NT2/D1 (cell line): ENCODE results near the gene HOXD4.

ENCODE experiments used
- SUZ12 ChIP-seq: IDR thresholded peaks from 2 replicates; pipeline ENCODE4 v1.6.1; 2011; ENCODE audit not compliant: insufficient read length, insufficient read depth; ENCODE audit errors: extremely low read depth
- YY1 ChIP-seq: IDR thresholded peaks from 2 replicates; pipeline ENCODE4 v1.6.1; 2011; ENCODE audit not compliant: insufficient read length, insufficient read depth
- ZNF274 ChIP-seq: IDR thresholded peaks from 2 replicates; pipeline ENCODE4 v1.6.1; 2011; ENCODE audit warnings: mild to moderate bottlenecking, low read depth, low read length

DNA sequence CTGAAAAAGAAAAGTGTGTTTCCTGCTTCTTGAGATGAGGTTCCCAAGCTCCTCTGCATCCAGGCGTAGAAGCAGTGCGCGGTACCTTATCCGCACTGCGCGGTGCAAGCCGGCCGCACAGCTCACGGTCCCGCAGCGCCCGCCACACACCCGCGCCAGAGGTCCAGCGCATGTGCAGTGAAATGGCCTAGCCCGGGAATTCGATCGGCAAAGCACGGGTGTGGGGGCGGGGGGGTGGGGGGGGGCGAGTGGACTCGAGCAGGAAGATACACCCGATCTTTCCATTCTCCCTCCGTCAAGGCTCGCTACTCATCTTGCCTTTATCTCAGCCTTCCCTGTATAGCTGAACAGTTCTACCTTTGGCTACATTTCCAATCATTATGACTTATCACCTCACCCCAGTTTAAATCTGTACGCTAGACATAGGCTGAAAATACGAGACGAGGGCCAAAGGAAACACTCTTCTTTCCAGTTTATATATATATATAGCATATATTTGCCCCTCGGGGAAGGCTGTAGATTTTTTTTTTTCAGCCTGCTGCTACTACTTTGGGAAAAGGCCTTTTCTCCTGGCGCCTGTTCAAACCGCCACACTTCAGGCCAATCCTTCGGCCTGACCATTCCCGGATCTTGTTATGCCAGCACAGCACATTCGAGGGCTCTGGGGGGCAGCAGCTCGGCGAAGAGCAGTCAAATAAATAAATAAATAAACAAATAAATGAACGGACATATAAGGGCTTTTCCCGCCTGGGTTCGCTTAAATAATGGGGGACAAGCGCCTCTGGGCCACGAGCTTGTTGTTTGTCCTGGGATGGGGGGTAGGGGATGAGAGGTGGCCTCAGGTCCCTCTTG lies 11.5 kb upstream of the HOXD4 start:
- TF ChIP-seq SUZ12 (no peak), ZNF274 (no peak), YY1 (no peak)
